ENCODE measurements around the gene ROR1. TPM values are rescaled to one million over a fixed set of nuclear protein-coding genes. Genes with fewer than 3 reads are reported as not detected.

Gene ROR1
- total and polyA plus RNA-seq, 2 of the 13 experiments (the other 11 are each of a cell fraction or from before 2014, with no cell fraction given): 0.58 to 2.3 TPM

- H3K4me2 ChIP-seq (ENCODE audit: low read depth, low read length): no peak overlapping the region
- FAIRE-seq (no peak), DNase-seq (ENCODE audit: low spot score) (no peak), ATAC-seq (no peak)
- no peaks in the 10 kb centered on the region for H3K4me1 ChIP-seq (ENCODE audit: insufficient read depth, low read length)
- intact Hi-C loops (cut with micrococcal nuclease; ENCODE audit: unreplicated experiment) (no loop called here), in situ Hi-C loops (cut with HindIII; ENCODE audit: extremely low pct_ligation_motif_present, low pct_unique_long_range_greater_than_20kb) (no loop called here)
- BruUV-seq (replicated peaks): no TSS peak
- no peak overlapping the region for H3K4me3 ChIP-seq (replicated peaks in 1 of 3; ENCODE audit: insufficient read depth in 1 of 3, low read depth in 2 of 3, low read length in 3 of 3)
- no peaks in the 10 kb centered on the region for H3K36me3 ChIP-seq (replicated peaks in 1 of 2; ENCODE audit: control insufficient read depth in 1 of 2, insufficient read depth in 2 of 2, low read length in 2 of 2)
- POLR2A ChIA-PET: no interaction called here
- H3K9ac ChIP-seq (ENCODE audit: insufficient read depth, low read depth, low read length): no peak overlapping the region
- no peaks in the 10 kb centered on the region for H3K79me2 ChIP-seq (ENCODE audit: insufficient read depth, low read length)
- WGBS (ENCODE audit: low lambda C conversion rate): 40% methylated on average over 2 of the region's 2 CpGs
- H3K9me3 ChIP-seq (ENCODE audit: low read length): no peaks in the 10 kb centered on the region
- H3K27me3 ChIP-seq (ENCODE audit: control insufficient read depth in 1 of 2, insufficient read depth in 2 of 2, low read length in 2 of 2): no peaks in the 10 kb centered on the region
- H2AFZ ChIP-seq (ENCODE audit: low read length): no peak overlapping the region
- H3K27ac ChIP-seq (ENCODE audit: extremely low read length, insufficient read depth, low read length): no peak overlapping the region
- H4K20me1 ChIP-seq (ENCODE audit: insufficient read depth, low read length): no peaks in the 10 kb centered on the region
- CTCF ChIA-PET (ENCODE audit: low intra/inter-chr PET ratio, low total read pairs): no interaction called here
- TF ChIP-seq MED8 (CRISPR knock-in tag; IDR thresholded peaks at IDR 0.05; ENCODE audit: insufficient replicate concordance) (no peak), SALL2 (CRISPR knock-in tag; IDR thresholded peaks at IDR 0.05) (no peak), CENPX (CRISPR knock-in tag; IDR thresholded peaks at IDR 0.05) (no peak), ELK4 (CRISPR knock-in tag; IDR thresholded peaks at IDR 0.05; ENCODE audit: borderline replicate concordance) (no peak), TBX2 (CRISPR knock-in tag; IDR thresholded peaks at IDR 0.05; ENCODE audit: borderline replicate concordance) (no peak), WIZ (CRISPR knock-in tag; IDR thresholded peaks at IDR 0.05) (no peak)
- TF ChIP-seq, protein P1, sequence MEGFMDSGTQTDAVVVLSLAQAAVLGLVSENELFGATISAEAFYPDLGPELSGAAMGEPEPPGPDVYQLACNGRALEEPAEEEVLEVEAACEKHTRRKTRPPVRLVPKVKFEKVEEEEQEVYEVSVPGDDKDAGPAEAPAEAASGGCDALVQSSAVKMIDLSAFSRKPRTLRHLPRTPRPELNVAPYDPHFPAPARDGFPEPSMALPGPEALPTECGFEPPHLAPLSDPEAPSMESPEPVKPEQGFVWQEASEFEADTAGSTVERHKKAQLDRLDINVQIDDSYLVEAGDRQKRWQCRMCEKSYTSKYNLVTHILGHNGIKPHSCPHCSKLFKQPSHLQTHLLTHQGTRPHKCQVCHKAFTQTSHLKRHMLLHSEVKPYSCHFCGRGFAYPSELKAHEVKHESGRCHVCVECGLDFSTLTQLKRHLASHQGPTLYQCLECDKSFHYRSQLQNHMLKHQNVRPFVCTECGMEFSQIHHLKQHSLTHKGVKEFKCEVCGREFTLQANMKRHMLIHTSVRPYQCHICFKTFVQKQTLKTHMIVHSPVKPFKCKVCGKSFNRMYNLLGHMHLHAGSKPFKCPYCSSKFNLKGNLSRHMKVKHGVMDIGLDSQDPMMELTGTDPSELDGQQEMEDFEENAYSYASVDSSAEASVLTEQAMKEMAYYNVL (CRISPR knock-in tag; IDR thresholded peaks at IDR 0.05; ENCODE audit: borderline replicate concordance): no peak
- TF ChIP-seq, protein P2, sequence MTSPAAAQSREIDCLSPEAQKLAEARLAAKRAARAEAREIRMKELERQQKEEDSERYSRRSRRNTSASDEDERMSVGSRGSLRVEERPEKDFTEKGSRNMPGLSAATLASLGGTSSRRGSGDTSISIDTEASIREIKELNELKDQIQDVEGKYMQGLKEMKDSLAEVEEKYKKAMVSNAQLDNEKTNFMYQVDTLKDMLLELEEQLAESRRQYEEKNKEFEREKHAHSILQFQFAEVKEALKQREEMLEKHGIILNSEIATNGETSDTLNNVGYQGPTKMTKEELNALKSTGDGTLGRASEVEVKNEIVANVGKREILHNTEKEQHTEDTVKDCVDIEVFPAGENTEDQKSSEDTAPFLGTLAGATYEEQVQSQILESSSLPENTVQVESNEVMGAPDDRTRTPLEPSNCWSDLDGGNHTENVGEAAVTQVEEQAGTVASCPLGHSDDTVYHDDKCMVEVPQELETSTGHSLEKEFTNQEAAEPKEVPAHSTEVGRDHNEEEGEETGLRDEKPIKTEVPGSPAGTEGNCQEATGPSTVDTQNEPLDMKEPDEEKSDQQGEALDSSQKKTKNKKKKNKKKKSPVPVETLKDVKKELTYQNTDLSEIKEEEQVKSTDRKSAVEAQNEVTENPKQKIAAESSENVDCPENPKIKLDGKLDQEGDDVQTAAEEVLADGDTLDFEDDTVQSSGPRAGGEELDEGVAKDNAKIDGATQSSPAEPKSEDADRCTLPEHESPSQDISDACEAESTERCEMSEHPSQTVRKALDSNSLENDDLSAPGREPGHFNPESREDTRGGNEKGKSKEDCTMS (CRISPR knock-in tag; conservative IDR thresholded peaks at IDR 0.05): no peak
- TF ChIP-seq, protein P3, sequence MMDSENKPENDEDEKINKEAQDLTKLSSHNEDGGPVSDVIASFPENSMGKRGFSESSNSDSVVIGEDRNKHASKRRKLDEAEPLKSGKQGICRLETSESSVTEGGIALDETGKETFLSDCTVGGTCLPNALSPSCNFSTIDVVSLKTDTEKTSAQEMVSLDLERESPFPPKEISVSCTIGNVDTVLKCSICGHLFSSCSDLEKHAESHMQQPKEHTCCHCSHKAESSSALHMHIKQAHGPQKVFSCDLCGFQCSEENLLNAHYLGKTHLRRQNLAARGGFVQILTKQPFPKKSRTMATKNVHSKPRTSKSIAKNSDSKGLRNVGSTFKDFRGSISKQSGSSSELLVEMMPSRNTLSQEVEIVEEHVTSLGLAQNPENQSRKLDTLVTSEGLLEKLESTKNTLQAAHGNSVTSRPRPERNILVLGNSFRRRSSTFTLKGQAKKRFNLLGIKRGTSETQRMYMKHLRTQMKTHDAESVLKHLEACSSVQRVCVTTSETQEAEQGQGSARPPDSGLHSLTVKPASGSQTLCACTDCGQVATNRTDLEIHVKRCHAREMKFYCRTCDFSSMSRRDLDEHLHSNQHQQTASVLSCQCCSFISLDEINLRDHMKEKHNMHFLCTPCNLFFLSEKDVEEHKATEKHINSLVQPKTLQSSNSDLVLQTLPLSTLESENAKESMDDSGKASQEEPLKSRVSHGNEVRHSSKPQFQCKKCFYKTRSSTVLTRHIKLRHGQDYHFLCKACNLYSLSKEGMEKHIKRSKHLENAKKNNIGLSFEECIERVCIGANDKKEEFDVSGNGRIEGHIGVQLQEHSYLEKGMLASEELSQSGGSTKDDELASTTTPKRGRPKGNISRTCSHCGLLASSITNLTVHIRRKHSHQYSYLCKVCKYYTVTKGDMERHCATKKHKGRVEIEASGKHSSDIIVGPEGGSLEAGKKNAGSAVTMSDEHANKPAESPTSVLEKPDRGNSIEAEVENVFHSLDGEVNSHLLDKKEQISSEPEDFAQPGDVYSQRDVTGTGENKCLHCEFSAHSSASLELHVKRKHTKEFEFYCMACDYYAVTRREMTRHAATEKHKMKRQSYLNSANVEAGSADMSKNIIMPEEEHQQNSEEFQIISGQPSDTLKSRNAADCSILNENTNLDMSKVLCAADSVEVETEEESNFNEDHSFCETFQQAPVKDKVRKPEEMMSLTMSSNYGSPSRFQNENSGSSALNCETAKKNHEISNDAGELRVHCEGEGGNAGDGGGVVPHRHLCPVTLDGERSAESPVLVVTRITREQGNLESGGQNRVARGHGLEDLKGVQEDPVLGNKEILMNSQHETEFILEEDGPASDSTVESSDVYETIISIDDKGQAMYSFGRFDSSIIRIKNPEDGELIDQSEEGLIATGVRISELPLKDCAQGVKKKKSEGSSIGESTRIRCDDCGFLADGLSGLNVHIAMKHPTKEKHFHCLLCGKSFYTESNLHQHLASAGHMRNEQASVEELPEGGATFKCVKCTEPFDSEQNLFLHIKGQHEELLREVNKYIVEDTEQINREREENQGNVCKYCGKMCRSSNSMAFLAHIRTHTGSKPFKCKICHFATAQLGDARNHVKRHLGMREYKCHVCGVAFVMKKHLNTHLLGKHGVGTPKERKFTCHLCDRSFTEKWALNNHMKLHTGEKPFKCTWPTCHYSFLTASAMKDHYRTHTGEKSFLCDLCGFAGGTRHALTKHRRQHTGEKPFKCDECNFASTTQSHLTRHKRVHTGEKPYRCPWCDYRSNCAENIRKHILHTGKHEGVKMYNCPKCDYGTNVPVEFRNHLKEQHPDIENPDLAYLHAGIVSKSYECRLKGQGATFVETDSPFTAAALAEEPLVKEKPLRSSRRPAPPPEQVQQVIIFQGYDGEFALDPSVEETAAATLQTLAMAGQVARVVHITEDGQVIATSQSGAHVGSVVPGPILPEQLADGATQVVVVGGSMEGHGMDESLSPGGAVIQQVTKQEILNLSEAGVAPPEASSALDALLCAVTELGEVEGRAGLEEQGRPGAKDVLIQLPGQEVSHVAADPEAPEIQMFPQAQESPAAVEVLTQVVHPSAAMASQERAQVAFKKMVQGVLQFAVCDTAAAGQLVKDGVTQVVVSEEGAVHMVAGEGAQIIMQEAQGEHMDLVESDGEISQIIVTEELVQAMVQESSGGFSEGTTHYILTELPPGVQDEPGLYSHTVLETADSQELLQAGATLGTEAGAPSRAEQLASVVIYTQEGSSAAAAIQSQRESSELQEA (CRISPR knock-in tag; IDR thresholded peaks at IDR 0.05; ENCODE audit: not compliant biosample characterization): no peak
Observed at GRCh38 chr1:64062941-64063581, 289.2 kb downstream of the ROR1 start.

Measured in HepG2 (cell line).